ENCODE data around the gene SHISA9.

DNA sequence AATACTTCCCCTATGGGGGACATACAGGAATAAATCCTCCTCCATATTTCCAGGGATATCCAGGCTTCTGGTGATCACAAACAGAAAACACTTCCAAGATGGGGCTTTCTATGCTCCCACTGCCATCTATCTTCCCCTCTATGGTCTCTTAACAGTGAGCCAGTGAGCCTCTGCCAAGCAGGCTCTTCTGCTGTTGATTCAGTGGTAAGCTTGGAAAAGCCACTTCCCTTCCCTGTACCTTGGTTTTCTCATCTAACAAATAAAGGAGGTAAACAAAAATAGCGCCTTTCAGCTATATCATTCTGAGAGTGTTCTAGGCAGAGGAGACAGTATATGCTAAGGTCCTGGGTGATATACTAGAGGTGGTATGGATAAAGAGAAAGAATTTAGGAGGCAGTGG is 368.0 kb downstream of the SHISA9 start:
- TF ChIP-seq, protein P1, sequence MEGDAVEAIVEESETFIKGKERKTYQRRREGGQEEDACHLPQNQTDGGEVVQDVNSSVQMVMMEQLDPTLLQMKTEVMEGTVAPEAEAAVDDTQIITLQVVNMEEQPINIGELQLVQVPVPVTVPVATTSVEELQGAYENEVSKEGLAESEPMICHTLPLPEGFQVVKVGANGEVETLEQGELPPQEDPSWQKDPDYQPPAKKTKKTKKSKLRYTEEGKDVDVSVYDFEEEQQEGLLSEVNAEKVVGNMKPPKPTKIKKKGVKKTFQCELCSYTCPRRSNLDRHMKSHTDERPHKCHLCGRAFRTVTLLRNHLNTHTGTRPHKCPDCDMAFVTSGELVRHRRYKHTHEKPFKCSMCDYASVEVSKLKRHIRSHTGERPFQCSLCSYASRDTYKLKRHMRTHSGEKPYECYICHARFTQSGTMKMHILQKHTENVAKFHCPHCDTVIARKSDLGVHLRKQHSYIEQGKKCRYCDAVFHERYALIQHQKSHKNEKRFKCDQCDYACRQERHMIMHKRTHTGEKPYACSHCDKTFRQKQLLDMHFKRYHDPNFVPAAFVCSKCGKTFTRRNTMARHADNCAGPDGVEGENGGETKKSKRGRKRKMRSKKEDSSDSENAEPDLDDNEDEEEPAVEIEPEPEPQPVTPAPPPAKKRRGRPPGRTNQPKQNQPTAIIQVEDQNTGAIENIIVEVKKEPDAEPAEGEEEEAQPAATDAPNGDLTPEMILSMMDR (IDR thresholded peaks at IDR 0.05 in 4 of 5, conservative IDR thresholded peaks at IDR 0.05 in 1 of 5) = no peak
- TF ChIP-seq POLR2A (IDR thresholded peaks at IDR 0.05) = no peak
